Osteoblast (primary cell): ENCODE results near the gene RNF225. TPM values are rescaled to one million over a fixed set of nuclear protein-coding genes. Genes with fewer than 3 reads are reported as not detected.

Experiments
- DNase-seq: peaks from one replicate; pipeline ENCODE4 v3.0.0; 2011; ENCODE audit warnings: low spot score, mixed read lengths; ENCODE audit not compliant: insufficient read length; ENCODE audit errors: missing footprints
- H2AFZ ChIP-seq: 2 replicates; pipeline ENCODE4 v1.6.0; 2011; ENCODE audit warnings: mild to moderate bottlenecking, low read length
- H3K27ac ChIP-seq: 2 replicates; pipeline ENCODE4 v1.5.1; 2011; ENCODE audit warnings: mild to moderate bottlenecking, low read depth, low read length, moderate library complexity
- H3K27me3 ChIP-seq: 2 replicates; pipeline ENCODE4 v1.6.0; 2012; ENCODE audit warnings: mild to moderate bottlenecking, control low read depth, inconsistent platforms, low read length, moderate library complexity; ENCODE audit not compliant: insufficient read depth
- H3K36me3 ChIP-seq: 2 replicates; pipeline ENCODE4 v1.5.1; 2011; ENCODE audit warnings: mild to moderate bottlenecking, low read length, control low read depth, moderate library complexity; ENCODE audit not compliant: insufficient read depth
- H3K4me1 ChIP-seq: 2 replicates; pipeline ENCODE4 v1.5.1; 2011; ENCODE audit warnings: mild to moderate bottlenecking, low read length, control low read depth, moderate library complexity; ENCODE audit not compliant: insufficient read depth
- H3K4me2 ChIP-seq: 2 replicates; pipeline ENCODE4 v1.6.0; 2011; ENCODE audit warnings: mild to moderate bottlenecking, low read length; ENCODE audit not compliant: insufficient read depth
- H3K4me3 ChIP-seq: fragments of 200-600 bp; sonication (generic); 3 replicates; pipeline ENCODE4 v1.5.1; 2012; ENCODE audit warnings: mild to moderate bottlenecking, low read length, inconsistent platforms; ENCODE audit not compliant: insufficient read depth
- H3K79me2 ChIP-seq: 2 replicates; pipeline ENCODE4 v1.6.0; 2012; ENCODE audit warnings: mild to moderate bottlenecking, low read length, control low read depth, inconsistent platforms; ENCODE audit not compliant: insufficient read depth
- H3K9me3 ChIP-seq: 2 replicates; pipeline ENCODE4 v1.5.1; 2011; ENCODE audit warnings: low read depth, low read length, control low read depth
- H4K20me1 ChIP-seq: 2 replicates; pipeline ENCODE4 v1.6.0; 2012; ENCODE audit warnings: mild to moderate bottlenecking, low read length, control low read depth; ENCODE audit not compliant: insufficient read depth
- total RNA-seq: library from RNA; depleted of rRNA; stranded (reverse); fragments of >200 nt; gene quantifications from 2 replicates; pipeline ENCODE4 v1.2.3, GENCODE V29; 2012
- TF ChIP-seq, protein P1 (sequence below): IDR thresholded peaks from 2 replicates; pipeline ENCODE4 v1.5.1; 2011; ENCODE audit warnings: mild to moderate bottlenecking, low read depth, low read length, moderate library complexity; ENCODE audit errors: extremely low read depth

Gene RNF225
- total RNA-seq, 1 donor, result not detected

DNA sequence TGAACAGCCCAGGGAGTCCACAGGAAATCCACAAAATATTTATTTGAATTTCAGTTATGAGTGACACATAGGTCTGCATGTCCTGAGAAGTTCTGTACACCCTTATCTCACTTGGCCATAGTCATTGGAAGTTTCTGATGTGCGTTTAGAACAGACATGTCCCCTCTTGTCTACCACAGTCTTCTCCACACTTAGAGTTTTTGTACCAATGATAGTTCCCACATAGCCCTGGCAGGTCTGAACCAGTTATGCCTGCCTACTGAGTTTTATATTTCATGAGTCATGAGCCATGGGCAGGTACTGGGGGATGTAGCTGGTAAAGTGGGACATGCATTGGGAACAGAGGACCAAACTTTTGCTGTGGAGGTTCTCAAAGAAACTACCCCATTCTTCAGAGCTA is 33.2 kb downstream of the RNF225 start:
- Histone ChIP-seq H3K4me1 (no peaks in the 10 kb centered on the region), H4K20me1 (no peaks in the 10 kb centered on the region), H3K27me3 (no peaks in the 10 kb centered on the region), H3K9me3 (peaks cover 49% of the 10 kb centered on the region), H3K4me2 (no peak overlapping the region), H2AFZ (no peak overlapping the region), H3K79me2 (no peaks in the 10 kb centered on the region), H3K27ac (no peak overlapping the region), H3K36me3 (peaks cover 16% of the 10 kb centered on the region), H3K4me3 (no peak overlapping the region)
- TF ChIP-seq, protein P1, sequence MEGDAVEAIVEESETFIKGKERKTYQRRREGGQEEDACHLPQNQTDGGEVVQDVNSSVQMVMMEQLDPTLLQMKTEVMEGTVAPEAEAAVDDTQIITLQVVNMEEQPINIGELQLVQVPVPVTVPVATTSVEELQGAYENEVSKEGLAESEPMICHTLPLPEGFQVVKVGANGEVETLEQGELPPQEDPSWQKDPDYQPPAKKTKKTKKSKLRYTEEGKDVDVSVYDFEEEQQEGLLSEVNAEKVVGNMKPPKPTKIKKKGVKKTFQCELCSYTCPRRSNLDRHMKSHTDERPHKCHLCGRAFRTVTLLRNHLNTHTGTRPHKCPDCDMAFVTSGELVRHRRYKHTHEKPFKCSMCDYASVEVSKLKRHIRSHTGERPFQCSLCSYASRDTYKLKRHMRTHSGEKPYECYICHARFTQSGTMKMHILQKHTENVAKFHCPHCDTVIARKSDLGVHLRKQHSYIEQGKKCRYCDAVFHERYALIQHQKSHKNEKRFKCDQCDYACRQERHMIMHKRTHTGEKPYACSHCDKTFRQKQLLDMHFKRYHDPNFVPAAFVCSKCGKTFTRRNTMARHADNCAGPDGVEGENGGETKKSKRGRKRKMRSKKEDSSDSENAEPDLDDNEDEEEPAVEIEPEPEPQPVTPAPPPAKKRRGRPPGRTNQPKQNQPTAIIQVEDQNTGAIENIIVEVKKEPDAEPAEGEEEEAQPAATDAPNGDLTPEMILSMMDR, result no peak
- no peak for DNase-seq

DNA sequence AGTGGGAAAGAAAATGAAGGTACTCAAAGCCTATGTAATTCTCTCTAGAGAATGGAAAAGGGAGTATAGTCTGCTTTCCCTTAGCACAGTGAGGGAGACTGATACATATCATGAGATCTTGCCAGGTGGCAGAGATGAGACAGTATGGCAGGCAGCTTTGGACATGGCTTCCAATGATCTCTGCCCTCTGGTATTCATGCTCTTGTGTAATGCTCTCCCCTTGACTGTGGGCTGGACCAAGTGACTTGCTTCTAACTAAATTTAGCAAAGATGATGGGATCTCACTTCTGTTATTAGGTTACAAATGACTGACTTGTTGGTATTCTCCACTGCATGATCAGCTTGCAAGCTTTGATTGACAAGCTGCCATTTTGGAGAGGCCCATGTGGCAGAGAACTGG is 34.3 kb downstream of the RNF225 start:
- Histone ChIP-seq H3K4me1 (no peaks in the 10 kb centered on the region), H3K9me3 (peaks cover 60% of the 10 kb centered on the region), H3K27ac (no peak overlapping the region), H3K79me2 (no peaks in the 10 kb centered on the region), H3K36me3 (peaks cover 27% of the 10 kb centered on the region), H4K20me1 (no peaks in the 10 kb centered on the region), H3K27me3 (no peaks in the 10 kb centered on the region), H3K4me2 (no peak overlapping the region), H3K4me3 (no peak overlapping the region), H2AFZ (no peak overlapping the region)
- TF ChIP-seq, protein P1, result no peak
- no peak for DNase-seq

DNA sequence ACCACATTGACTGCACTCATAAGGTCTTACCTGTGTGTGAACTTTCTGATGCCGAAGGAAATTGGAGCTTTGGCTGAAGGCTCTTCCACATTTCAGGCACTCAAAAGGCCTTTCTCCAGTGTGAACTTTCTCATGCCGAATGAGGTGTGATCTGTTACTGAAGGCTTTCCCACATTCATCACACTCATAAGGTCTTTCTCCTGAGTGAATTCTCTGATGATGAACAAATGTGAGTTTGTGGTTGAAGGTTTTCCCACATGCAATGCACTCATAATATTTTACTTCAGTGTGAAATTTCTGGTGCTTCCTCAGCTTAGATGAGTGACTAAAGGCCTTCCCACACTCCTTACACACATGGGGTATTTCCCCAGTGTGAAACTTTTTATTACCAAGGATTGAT is 38.8 kb downstream of the RNF225 start:
- no peaks in the 10 kb centered on the region for H4K20me1 ChIP-seq
- H2AFZ ChIP-seq, result no peak overlapping the region
- H3K27me3 ChIP-seq, result no peaks in the 10 kb centered on the region
- no peak overlapping the region for H3K4me3 ChIP-seq
- H3K79me2 ChIP-seq, result peaks cover 17% of the 10 kb centered on the region
- no peak overlapping the region for H3K27ac ChIP-seq
- no peak overlapping the region for H3K4me2 ChIP-seq
- TF ChIP-seq, protein P1, result no peak
- H3K36me3 ChIP-seq, result peaks cover 53% of the 10 kb centered on the region
- no peak for DNase-seq
- peaks cover 65% of the 10 kb centered on the region for H3K9me3 ChIP-seq
- peaks cover under 1% of the 10 kb centered on the region for H3K4me1 ChIP-seq

DNA sequence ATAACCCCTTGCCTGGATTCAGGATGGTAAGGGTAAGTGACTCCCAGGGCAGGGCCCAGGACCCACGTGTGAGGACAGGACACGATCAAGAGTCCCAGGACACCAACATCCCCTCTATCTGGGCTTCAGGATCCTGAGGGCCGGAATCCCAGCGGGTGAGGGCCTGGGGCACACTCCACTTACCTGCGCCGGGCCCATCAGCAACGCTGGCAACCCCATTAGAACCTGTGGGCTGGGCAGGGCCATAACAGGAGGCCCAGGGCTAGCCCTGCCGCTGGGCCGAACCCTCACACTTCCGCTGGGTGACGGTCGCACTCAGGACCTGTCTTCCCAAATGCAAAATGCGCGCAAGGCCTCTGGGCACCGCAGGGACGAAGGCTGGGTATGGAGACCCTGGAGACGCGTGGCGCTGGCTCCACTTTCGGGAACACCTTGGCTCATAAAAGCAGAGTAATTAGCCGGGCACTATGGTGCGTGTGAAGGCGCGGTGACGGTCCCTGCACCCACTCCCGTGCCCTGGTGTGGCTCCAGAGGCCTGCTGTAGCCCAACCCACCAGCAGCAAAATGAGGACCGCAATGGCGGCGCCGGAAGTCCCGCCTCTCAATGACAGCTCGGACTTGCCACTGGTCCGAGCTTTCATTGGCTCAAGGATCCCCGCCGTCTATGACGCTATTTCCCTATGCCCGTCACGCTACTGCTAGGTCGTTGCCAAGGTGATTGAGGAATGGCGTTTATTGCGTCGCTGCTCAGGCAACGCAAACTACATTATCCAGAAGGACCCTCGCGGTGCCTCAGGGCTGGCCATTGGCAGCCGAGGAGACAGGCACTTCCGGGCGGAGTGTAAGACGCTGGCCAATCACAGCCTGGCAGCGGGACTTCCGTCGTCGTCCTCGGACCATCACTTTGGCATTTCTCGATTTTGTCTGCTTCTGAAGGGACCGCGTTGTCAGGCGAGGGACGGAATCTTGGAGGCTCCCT is 44.4 kb downstream of the RNF225 start, which contains the start of gene ZNF132:
Gene ZNF132, minus strand, starts transcription at position 578 of the 979 bp plus-strand sequence. Its CDS starts 332 bp downstream, at position 246.
- Histone ChIP-seq H3K9me3 (peaks cover 18% of the 10 kb centered on the region), H3K36me3 (peaks cover 24% of the 10 kb centered on the region), H4K20me1 (no peaks in the 10 kb centered on the region), H3K79me2 (peaks cover 24% of the 10 kb centered on the region), H3K4me1 (peaks cover 12% of the 10 kb centered on the region), H3K27me3 (no peaks in the 10 kb centered on the region), H3K27ac (peak within 1 kb of the TSS; percentile 93), H2AFZ (peak within 1 kb of the TSS; percentile 99), H3K4me2 (peak within 1 kb of the TSS; percentile 92), H3K4me3 (peak within 1 kb of the TSS; percentile 98)
- DNase-seq, result peak; percentile 99
- TF ChIP-seq, protein P1, result no peak
